Measurements from ENCODE around the gene DENND5B. TPM values are rescaled to one million over a fixed set of nuclear protein-coding genes. Genes with fewer than 3 reads are reported as not detected.
"Not testable (repeated sequence)": the region's sequence is repeated elsewhere in the genome, so short reads cannot be mapped to it uniquely, and the experiment has no call there.

Gene DENND5B
- total RNA-seq, 1 experiment from 2014 or later, result 9.0 TPM

GRCh38 chr12:31506515-31507306 is 84.2 kb downstream of the DENND5B start:
- DNase-seq (ENCODE audit: low read depth), result no peak

- no peak for DNase-seq (ENCODE audit: low read depth)
These were observed 86.2 kb downstream of the DENND5B start for GRCh38 chr12:31504625-31505222.

DNA sequence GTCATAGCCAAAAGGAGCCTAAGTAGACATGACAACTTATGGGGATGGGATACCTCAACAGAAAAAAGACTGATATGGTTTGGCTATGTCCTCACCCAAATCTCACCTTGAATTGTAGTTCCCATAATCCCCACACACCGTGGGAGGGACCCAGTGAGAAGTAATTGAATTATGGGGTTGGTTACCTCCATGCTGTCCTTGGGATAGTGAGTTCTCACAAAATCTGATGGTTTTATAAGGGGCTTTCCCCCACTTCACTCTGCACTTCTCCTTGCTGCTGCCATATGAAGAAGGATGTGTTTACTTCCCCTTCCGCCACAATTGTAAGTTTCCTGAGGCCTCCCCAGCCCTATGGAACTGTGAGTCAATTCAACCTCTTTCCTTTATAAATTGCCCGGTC is 89.9 kb downstream of the DENND5B start:
- not testable (repeated sequence) for DNase-seq (ENCODE audit: low read depth)

DNA sequence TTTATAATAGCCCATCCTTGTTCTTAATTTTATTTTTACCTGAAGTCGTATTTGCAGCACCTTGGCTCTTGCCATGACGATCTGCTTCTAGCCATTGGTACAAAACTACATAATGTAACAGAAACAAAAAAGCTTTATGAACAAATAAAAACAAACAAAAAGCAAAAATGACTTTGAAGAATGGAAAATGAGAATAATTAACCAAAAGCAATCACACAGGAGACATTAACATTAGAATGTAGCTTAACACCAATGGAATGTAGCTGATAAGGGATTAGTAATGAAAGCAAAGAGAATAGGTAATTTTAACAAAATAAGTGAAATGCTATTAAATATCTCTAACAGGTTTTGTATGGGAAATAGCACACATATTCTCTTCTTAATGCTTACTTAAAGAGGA is 91.4 kb downstream of the DENND5B start:
- DNase-seq (ENCODE audit: low read depth), result no peak

DNA sequence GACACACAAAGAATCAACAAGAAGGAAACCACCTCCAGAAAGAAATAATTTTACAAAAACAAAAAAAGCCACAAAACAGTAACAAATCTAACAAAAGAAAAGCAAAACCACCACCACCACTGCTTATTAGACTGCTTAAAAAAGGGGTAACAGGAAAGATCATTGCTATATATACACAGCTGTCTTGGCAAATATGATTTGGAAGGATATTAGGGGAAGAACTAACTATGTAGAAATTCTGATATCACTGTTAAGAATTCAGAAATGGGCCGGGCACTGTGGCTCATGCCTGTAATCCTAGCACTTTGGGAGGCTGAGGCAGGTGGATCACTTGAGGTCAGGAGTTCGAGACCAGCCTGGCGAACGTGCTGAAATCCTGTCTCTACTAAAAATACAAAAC is 92.5 kb downstream of the DENND5B start:
- peak; percentile 39 for DNase-seq (ENCODE audit: low read depth)

GRCh38 chr12:31496257-31496656 is 94.7 kb downstream of the DENND5B start:
- no peak for DNase-seq (ENCODE audit: low read depth)

GRCh38 chr12:31494455-31494854 is 96.5 kb downstream of the DENND5B start:
- DNase-seq (ENCODE audit: low read depth), result no peak

- no peak for DNase-seq (ENCODE audit: low read depth)
These were observed 98.2 kb downstream of the DENND5B start for GRCh38 chr12:31492599-31493196.

GRCh38 chr12:31491841-31492598 is 98.9 kb downstream of the DENND5B start:
- DNase-seq (ENCODE audit: low read depth), result peak; percentile 86

- DNase-seq (ENCODE audit: low read depth), result no peak
These were observed 99.6 kb downstream of the DENND5B start for GRCh38 chr12:31491241-31491794.

DNA sequence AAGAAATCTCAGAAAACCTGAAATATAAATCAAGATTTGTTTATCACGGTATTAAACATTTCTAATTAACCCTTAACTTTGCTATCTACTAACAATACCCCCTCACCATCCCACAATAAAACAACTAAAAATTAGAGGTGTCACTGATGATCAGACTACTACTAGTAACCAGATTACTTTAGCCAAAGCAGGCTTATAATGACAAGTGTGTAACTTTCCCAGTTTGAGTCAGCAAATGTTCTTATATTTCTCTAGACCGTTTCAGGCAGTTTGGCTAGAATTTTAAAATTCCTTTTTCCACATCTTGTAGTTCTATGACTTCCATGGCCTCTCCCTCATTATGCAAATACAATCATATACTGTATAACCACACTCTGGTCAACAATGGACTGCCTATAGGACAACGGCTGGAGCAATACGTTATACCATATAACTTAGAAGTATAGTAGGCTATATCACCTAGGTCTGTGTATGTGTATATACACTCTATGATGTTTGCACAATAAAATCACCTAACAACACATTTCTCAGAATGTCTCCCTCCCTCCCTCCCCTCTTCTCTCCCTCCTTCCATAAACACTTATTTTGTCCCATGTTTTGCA is 102.1 kb downstream of the DENND5B start:
- DNase-seq (ENCODE audit: low read depth), result no peak

GRCh38 chr12:31485571-31485970 is 105.4 kb downstream of the DENND5B start:
- no peak for DNase-seq (ENCODE audit: low read depth)

- DNase-seq (ENCODE audit: low read depth), result peak; percentile 37
These were observed 108.1 kb downstream of the DENND5B start for GRCh38 chr12:31482816-31483215.

DNA sequence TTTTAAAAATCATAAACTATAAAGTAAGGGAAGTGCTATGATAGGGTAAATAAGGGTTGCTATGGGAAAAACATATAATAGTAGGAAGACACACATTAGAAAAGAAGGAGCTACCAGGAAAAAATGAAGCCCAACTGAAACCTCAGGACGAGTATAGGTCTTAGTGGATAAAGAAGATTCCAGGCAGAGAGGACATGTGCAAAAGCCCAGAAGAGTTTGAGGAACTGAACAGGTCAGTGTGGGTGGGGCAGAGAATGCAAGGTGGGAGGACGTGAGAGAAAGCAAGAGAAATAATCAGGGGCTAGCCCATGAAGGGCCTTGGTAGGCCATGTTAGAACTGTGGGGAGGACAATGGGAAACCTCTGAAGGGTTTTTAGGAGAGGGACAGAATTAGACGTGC is 109.5 kb downstream of the DENND5B start:
- no peak for DNase-seq (ENCODE audit: low read depth)

DNA sequence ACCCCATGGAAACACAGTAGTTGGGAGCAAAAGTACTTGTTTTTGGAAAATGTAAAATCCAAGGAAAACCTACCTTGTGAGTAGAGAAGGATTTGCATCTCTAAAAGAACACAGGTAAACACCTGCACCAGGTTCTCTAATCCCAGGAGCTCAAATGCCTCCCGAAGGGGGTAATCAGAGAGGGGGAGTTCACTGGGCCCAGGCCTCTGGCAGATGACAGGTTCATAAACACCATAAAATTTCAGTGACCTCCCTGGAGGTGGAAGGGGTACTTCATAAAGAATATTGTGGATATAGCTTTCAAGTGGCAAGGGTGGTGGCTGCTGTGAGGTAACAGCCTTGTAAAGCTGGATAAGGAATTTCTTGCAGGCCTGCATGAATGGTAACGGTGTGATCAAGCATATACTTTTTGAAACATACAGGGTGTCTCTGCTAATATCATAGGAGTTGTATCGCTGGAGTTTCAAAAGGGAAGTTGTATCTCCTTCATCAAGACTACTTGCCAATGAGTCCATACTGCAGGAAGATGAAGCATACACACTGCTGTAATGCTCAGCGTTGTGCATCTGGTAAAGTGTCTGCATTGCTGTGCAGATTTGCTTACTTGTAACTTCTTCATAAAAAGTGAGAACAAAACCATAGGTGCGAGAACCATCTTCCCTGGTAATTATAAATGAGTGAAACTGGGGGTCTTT is 111.3 kb downstream of the DENND5B start:
- no peak for DNase-seq (ENCODE audit: low read depth)

GRCh38 chr12:31478898-31479297 is 112.0 kb downstream of the DENND5B start:
- no peak for DNase-seq (ENCODE audit: low read depth)

GRCh38 chr12:31478425-31478824 is 112.5 kb downstream of the DENND5B start:
- DNase-seq (ENCODE audit: low read depth), result no peak

DNA sequence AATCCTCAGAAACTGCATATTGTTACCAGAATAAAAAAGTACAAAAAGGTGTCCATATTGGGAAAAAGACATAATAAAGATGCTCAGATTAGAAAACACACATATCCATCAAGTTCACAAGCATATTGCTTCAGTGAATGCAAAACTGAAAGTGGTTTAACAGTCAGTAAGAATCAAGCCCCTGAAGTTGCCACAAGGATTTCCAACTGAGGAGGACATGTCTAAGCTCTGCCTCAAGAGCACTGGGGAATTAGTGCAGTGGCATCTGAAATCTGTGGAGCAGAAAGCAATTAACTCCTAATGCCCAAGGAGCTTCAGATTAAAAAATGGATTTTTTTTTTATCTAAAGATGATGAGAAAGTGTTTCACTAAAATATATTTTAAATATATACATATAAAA is 113.2 kb downstream of the DENND5B start:
- DNase-seq (ENCODE audit: low read depth), result no peak

DNA sequence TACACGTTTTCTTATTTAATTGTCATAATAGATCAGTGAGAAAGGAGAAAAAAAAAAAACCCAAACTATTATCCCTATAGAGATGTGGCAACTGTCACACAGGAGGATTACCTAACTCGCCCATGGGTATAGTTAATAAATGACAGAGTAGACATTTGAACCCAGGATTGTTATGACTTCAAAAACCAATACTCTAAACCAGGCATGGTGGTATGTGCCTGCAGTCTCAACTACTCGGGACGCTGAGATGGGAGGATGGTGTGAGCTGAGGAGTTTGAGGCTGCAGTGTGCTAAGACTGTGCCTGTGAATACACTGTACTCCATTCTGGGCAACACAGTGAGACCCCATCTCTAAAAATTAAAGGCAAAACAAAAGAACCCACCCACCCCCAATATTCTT is 114.5 kb downstream of the DENND5B start:
- DNase-seq (ENCODE audit: low read depth), result no peak

DNA sequence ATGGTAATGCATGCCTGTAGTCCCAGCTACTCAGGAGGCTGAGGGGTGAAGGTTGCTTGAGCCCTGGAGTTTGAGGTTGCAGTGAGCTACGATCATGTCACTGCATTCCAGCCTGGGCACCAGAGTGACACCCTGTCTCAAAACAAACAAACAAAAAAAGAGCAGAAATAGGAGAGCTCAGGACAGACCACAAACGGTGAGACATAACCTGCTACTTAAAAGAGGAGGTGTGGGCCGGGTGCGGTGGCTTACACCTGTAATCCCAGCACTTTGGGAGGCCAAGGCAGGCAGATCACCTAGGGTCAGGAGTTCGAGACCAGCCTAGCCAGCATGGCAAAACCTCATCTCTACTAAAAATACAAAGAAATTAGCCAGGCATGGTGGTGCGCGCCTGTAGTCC is 115.3 kb downstream of the DENND5B start:
- not testable (repeated sequence) for DNase-seq (ENCODE audit: low read depth)

GRCh38 chr12:31474751-31475150 is 116.2 kb downstream of the DENND5B start:
- no peak for DNase-seq (ENCODE audit: low read depth)
